Activated T-cell treated with anti-CD3 and anti-CD28 coated beads, Interleukin-2, amount 50 U/mL, for 48 hours (primary cell): ENCODE data around the gene PARK7.
A peak's percentile ranks its signal among the peaks of the same experiment; 100 is the strongest.
"Not testable (repeated sequence)": the region's sequence is repeated elsewhere in the genome, so short reads cannot be mapped to it uniquely, and the experiment has no call there.

Experiments used
- DNase-seq, 2 experiments: peaks; one replicate each; pipeline ENCODE4 v3.0.0-alpha.2; 2020

Gene PARK7

DNA sequence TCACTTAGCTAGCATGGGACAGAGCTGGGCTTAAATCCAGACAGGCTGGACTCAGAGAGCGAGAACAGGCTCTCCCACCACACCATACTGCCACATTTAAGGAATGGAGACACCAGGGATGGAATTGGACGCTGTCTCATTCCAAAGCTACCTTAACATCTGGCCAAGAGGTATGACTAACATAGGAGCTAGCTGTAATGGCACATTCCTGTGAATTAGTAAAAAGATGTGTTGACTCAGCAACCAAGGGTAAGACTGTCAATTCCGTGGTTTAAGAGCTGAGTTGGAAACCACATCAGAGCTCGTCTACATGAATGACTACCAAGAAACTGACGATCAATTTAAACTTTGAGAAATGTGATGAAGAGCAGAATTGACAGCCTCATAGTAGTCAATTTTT, 12.6 kb upstream of the PARK7 start:
- peak; percentile 46 to 58 for DNase-seq

DNA sequence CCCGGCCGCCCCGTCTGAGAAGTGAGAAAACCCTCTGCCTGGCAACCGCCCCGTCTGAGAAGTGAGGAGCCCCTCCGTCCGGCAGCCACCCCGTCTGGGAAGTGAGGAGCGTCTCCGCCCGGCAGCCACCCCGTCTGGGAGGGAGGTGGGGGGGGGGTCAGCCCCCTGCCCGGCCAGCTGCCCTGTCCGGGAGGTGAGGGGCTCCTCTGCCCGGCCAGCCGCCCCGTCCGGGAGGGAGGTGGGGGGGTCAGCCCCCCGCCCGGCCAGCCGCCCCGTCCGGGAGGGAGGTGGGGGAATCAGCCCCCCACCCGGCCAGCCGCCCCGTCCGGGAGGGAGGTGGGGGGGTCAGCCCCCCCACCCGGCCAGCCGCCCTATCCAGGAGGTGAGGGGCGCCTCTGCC, 8.7 kb upstream of the PARK7 start:
- DNase-seq: not testable (repeated sequence)

DNA sequence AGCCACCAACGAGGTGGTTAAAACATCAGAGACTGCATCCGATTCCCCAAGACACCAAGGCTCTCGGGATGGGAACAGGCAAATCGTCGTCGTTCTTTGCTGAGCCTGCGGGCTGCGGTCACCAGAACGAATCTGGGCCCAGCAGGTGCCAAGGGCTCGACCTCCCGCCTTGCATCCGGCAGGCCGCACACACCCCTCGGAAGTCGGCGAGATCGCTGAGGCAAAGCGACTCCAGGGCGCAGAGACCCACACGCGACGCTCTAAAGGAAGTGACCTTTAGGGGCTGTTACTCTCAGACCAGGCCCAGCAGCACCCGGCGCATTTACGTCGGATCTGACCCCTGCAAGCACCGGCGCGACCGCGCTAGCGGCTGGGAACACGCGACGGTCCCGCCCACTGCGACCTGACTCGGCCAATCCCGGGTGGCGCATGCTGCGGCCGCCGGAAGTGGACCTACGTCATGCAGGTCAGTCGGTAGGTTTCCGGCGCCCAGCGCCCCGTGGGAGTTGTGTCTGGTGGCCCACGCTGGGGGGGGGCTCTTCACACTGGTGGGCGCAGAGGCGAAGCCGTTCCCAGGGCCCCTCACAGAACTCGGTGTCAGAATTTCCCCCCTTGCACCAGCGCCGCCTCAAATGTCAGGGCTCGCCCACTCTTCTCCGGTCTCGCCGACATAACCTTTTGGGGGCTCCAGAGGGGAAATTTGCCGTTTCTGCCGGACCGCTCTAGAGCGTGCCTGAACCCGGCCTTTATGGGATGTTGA, 7.5 kb upstream of the PARK7 start:
- peak; percentile 92 to 93 for DNase-seq

DNA sequence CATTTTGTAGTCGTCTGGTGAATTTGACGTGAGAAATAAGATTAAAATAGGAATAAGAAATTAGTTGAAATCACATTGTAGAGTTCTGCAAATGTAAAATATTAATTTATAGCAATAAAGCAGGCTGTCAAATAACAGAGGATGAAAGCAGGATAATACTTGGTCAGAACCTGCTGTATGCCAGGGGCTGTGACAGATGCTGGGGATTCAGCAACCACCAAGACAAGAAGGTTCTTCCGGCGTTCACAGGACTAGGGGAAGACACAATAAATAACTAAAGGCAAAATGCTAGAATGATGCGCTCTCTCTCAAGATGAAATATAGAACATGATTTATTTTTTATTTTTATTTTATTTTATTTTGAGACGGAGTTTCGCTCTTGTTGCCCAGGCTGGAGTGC, 6.8 kb upstream of the PARK7 start:
- no peak for DNase-seq

DNA sequence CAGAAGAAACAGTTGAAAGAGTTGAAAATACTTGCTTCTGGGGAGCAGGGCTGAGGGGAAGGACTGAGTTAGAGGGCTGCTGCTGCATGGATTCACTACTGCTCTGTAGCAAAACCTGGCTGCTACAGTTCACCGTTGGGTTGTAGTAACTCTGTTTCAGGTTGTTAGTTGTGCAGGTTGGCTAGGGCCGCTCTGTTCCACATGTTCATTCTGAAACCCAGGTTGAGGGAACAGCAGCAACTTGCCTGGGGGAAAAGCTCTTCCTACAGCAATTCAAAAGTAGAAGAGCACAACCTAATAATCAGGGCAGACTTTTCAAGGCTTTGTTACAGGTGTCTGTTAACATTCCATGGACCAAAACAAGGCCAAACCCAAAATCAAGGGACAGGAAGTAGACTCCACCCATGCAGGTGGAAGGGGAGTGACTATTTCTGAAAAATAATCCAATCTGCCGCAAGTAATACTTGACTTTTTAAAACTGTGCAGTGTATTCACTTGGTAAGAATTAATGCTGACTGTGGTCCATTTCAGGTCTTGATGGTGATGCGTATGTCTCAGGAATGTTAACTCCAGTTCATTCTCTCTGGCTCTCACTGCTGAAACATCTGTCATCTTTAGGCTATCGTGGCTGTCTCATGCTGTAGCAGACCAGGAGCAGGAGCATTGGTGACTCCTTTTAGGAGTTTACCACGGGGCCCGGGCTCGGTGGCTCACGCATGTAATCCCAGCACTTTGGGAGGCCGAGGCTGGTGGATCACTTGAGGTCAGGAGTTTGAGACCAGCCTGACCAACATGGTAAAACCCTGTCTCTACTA, 5.1 kb upstream of the PARK7 start:
- DNase-seq: no peak

DNA sequence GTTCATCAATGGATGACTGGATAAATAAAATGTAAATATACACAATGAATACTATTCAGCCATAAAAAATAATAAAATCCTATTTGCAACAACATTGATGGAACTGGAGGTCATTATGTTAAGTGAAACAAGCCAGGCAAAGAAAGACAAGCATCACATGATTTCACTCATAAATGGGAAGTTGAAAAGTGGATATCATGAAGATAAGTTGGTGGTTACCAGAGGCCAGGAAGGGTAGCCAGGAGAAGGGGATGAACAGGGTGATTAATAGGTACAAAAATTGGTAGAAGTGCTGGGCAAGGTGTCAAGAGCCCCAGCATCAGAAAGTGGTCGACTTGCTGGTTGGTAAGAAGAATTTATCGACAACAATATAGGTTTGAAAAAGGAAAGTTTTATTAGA, 1.3 kb upstream of the PARK7 start:
- DNase-seq: no peak

DNA sequence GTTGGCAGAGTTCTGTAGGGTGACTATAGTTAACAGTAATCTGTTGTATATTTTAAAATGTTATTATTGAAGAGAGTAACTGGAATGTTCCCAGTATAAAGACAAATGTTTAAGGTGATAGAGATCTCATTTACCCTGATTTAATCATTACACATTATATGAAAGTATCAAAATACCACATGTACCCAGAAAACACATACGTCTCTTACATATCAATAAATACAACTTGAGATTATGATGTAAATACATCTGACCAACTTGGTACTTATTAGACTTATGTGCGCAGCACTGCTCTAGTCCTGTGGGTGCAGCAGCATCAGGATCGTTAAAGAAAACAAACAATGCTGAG, 670 bp upstream of the PARK7 start:
- DNase-seq: no peak

DNA sequence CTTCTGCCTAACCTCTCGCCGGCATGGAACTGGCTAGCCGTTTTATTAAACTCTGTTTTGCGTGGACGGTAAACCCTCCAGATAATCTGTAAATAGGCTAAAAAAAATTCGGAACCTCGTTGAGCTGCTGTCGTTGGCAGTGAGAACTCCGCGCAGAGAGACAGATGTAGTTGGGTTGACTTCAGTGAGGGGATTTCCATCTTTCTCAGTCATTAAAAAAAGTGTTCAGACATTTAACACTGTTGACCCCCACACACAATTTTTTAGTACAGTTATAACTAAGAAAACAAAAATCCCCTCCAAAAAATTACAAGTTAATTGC, 464 bp downstream of the PARK7 start:
- no peak for DNase-seq

DNA sequence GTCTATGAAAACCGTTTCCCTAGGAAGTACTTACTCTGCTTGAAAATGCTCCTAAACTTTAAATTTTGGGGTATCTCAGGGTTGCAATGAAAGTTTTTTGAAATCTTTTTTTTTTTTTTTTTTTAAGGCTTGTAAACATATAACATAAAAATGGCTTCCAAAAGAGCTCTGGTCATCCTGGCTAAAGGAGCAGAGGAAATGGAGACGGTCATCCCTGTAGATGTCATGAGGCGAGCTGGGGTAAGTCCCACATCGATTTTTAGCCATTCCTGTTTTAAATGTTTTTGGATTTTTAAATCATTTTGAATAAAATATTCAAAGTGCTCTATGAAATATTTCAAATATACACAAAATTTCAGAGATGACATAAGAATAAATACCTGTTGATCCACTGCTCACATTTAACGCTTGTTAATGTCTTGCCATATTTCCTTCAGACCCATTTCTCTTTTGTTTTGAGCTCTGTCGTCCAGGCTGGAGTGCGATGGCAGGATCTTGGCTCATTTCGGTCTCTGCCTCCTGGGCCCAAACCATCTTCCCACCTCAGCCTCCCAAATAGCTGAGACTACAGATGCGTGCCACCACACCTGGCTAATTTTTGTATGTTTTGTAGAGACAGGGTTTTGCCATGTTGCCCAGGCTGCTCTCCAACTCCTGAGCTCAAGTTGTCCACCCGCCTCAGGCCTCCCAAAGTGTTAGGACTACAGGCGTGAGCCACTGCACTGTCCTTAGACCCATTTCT, 1.3 kb downstream of the PARK7 start:
- DNase-seq: no peak

DNA sequence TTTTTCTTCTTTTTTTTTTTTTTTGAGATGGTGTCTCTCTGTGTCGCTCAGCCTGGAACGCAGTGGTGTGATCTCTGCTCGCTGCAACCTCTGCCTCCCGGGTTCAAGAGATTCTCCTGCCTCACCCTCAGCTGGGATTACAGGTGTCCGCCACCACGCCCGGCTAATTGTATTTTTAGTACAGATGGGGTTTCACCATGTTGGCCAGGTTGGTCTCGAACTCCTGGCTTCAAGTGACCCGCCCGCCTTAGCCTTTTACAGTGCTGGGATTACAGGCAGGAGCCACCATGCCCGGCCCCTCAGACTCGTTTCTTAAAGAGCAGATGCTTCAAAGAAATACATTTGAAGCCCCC, 1.8 kb downstream of the PARK7 start:
- not testable (repeated sequence) for DNase-seq

DNA sequence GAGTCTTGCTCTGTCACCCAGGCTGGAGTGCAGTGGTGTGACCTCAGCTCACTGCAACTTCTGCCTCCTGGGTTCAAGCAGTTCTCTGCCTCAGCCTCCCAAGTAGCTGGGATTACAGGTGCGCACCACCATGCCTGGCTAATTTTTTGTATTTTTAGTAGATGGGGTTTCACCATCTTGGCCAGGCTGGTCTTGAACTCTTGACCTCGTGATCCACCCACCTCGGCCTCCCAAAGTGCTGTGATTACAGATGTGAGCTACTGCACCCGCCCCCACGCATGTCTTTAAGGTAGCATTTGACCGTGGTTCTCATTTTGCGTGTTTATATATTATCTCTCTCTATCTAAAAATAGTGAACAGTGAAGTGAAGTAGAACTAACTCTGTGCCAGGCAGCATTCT, 2.3 kb downstream of the PARK7 start:
- DNase-seq: not testable (repeated sequence)

DNA sequence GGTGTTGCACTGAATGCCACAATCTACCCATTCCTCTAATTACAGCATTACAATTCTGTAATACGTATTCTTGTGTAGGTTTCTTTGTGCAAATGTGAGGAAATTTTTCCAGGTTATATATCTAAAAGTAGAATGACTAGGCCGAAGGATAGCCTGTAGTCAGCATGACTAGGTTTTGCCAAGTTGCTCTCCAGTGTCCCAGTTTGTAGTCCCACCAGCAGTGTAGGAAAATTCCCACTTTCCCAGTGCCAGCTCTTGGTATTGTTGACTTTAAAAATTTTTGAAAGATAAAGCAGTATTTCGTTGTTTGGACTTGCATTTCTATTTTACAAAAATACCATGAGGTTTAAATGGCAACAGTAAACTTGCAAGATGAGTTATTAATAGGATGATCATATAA, 3.0 kb downstream of the PARK7 start:
- DNase-seq: no peak

DNA sequence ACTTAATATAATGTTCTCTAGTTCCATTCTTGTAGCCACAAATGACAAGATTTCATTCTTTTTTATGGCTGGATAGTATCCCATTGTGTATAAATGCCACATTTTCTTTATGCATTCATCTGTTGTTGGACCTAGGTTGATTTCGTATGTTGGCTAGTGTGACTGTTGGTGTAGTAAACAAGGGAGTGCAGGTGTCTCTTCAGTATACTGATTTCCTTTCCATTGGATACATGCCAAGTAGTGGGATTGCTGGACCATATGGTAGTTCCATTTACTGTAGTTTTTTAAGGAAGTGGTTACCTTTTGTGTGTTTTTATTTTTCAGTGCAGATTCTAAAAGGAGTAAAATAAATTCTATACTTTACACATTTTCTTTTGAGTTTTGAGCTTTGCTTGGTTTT, 5.7 kb downstream of the PARK7 start:
- DNase-seq: no peak

DNA sequence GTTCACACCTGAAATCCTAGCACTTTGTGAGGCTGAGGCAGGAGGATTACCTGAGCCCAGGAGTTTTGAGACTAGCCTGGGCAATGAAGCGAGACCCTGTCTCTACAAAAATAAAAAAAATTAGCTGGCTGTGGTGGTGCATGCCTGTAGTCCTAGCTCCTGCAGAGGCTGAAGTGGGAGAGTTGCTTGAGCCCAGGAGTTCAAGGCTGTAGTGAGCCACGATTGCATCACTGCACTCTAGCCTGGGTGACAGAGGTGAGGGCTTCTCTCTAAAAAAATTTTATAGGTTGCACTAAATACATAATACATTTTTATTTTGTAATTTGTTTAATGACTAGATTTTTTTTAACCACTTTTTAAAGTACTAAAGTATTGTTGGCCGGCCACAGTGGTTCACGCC, 6.1 kb downstream of the PARK7 start:
- DNase-seq: no peak

DNA sequence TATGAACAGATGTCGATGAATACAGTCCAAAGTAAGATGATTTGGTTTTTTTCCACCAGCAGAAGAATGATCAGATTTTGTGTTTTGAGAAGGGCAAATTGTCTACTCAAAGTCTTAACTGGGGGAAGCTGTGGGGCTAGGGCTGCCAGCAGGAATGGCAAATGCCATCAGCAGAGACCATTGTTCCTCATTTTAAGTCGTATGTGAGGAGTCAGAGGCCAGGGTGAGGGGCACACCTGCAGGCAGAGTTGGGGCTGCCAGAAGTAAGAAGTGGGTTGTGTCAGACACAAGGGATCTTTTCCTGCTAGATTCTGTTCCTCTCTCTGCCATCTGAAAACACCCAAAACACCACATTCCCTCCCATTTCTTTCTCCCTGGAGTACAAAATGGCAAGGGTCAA, 8.7 kb downstream of the PARK7 start:
- DNase-seq: no peak

DNA sequence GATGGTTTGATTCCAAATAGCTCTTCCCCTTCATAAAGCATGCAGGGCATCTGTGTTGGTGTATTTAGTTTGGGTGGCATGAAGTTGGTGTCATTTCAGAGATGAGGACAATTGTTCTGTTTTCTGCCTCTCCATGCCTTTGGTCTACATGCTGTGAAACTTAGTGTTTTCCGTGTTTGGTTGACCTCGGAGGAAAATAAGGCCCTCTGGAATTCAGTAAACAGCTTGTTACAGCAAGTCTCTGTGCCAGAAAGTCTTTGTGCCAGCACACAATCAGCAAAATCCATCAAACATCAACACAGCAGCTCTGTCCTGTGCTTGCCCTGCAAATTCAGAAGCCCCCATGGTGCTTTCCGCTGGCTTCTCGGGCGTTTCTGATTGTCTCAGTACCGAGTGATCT, 9.5 kb downstream of the PARK7 start:
- DNase-seq: no peak

DNA sequence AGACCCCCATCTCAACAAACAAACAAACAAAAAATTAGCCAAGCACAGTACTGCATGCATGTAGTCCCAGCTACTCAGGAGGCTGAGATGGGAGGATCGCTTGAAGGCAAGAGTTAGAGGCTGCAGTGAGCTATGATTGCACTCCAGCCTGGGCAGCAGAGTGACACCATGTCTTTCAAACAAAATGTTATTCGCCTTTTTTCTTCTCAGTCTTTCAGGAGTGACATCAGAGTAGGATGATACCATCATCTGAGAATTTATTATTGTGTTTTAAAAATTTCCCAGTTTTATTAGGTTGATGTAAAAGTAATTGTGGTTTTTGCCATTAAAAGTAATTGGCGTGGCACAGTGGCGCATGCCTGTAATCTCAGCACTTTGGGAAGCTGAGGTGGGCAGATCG, 10.8 kb downstream of the PARK7 start:
- no peak for DNase-seq

DNA sequence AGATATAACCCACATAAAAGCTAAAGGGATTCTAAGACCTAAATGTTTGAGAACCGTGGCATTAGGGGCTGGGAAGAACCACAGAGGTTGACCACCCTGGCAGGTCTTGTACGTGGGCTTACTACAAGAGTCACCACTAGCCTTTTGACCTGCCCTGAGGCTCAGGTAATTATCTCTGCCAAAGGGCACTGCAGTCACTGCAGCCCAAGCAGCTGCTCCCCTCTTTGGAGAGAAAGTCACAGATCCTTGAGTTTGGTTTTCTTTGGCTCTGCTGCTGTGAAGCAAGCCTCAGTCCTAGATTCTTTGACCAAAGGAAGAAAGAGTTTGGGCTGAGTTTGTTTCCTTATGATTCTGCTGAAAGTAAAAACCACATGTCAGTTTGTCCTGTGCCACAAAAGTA, 11.6 kb downstream of the PARK7 start:
- no peak for DNase-seq

DNA sequence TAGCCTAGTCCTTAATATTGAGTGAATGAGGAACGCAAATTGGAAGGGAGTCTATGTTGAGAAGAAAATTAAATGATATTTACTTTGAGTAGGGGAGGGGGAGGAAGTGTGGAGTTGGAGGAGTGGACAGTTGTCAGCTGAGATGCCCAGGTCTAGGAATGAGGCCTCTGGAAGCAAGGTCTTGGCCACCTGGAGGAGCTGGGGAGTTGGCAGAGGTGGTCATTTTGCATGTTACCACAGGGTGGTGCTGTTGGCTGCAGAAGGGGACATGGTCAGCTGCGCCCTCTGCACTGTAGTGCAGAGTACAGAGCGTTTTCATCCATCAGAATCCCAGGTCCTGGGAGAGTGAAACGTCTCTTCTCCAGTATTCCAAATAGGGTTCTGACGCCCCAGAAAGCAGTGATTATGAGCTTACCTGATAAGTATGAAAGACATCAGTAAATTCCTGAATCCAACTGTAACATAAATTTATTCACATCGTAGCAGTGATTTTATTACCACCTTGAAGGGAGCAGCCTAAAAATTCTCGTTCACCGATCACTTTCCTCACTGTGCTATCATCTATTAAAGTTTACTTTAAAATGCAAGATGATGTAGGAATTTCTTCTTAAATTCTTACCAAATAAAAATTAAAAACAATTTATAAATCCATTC, 13.8 kb downstream of the PARK7 start:
- DNase-seq: peak; percentile 53 to 61

DNA sequence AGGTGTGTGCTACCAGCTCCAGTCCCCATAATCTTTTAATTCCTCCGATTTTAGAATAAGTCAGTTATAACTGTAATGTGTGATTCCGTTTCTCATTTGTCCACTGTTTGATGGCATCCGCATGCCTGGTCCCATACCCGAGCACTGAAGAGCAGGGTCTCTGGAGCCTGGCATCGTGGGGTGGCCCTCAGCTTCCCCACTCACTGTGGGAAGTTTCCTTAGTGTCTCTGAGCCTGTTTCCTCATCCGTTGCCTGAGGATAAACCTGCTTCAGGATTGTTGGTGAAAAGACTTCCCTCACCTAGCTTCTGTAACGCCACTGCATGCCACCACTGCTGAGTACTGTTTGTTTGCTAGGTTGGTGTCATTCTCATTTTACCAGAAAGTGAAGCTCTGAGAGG, 19.5 kb downstream of the PARK7 start:
- DNase-seq: no peak

DNA sequence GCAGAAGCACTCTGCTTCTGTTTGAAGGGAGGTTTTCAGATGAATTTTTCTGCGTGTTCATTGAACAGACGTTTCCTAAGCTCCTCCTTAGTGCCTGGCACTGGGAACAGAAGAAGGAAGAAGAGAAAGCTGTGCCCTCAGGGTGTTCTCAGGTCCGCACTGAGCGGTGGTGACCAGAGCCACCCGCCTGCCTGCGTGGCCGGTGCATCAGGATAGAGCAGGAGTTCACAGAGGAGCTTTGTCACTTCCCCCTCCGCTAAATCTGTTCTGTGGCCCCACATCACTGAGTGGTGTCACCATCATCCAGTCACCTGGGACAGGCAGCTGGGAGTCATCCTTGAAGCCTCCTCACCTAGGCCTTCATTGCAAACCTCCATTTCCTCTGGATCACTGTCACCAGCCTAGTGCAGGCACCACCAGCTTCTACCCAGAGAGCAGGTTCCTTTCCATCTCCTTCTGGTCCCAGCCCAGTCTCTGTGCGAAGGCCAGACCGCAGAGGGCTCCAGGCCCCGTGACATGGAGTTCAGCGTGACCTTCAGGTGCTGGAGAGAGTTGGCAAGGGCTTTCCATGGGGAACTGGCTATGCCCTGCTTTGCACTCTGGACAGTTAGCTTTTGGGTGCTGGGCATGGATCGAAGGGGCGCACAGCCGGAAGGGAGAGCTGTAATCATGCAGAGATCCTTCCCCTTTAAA, 21.7 kb downstream of the PARK7 start:
- no peak for DNase-seq

DNA sequence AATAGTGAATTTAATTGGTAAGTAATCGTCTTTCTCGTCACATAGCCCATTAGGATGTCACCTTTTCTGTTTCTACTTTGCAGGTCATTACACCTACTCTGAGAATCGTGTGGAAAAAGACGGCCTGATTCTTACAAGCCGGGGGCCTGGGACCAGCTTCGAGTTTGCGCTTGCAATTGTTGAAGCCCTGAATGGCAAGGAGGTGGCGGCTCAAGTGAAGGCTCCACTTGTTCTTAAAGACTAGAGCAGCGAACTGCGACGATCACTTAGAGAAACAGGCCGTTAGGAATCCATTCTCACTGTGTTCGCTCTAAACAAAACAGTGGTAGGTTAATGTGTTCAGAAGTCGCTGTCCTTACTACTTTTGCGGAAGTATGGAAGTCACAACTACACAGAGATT, 23.3 kb downstream of the PARK7 start:
- DNase-seq: no peak
